Camera-type eye (tissue), 1 donor: ENCODE data around the gene MUS81. TPM values are rescaled to one million over a fixed set of nuclear protein-coding genes. Genes with fewer than 3 reads are reported as not detected.

Experiments
- total RNA-seq: library from RNA; depleted of rRNA; stranded (reverse); fragments of >200 nt; gene quantifications from one replicate; pipeline ENCODE4 v1.2.3, GENCODE V29; 2014

MUS81 gene
- total RNA-seq, result 42.3 TPM

GRCh38 chr11:65860278-65861164 is at the start of gene MUS81:
Gene MUS81 (plus strand): TSS chr11:65860433. CDS start chr11:65860754, 321 bp downstream.

GRCh38 chr11:65833297-65834030 is 26.8 kb upstream of the MUS81 start, which contains the start of gene SNX32:
Gene SNX32 (plus strand): TSS chr11:65833963. CDS start chr11:65834066, 103 bp downstream.

GRCh38 chr11:65857853-65858680 is 2.2 kb upstream of the MUS81 start, which contains the start of gene CFL1:
Gene CFL1 (minus strand): TSS chr11:65858180. CDS start chr11:65858099, 81 bp downstream.

GRCh38 chr11:65872586-65873317 is 12.5 kb downstream of the MUS81 start, which contains the start of gene EFEMP2:
Gene EFEMP2 (minus strand): TSS chr11:65872800. CDS start chr11:65872354, 446 bp downstream.

GRCh38 chr11:65879617-65880016 is 19.4 kb downstream of the MUS81 start, which contains the start of gene CTSW:
Gene CTSW (plus strand): TSS chr11:65879837. CDS start chr11:65879855, 18 bp downstream.

GRCh38 chr11:65888163-65888814 is 28.1 kb downstream of the MUS81 start, which contains the start of gene FIBP:
Gene FIBP (minus strand): TSS chr11:65888471. CDS start chr11:65888418, 53 bp downstream.

GRCh38 chr11:65890324-65891218 is 30.3 kb downstream of the MUS81 start, which contains the start of gene CCDC85B:
Gene CCDC85B (plus strand): TSS chr11:65890673. CDS start chr11:65890784, 111 bp downstream.

GRCh38 chr11:65900125-65900898 is 40.1 kb downstream of the MUS81 start, which contains the start of gene FOSL1:
Gene FOSL1 (minus strand): TSS chr11:65900388. CDS start chr11:65900339, 49 bp downstream.

Other genes starting within 250 kb of the MUS81 start
- gene MAP3K11, start 246.2 kb upstream of the MUS81 start, total RNA-seq, result 29.9 TPM
- gene PCNX3, start 244.7 kb upstream of the MUS81 start, total RNA-seq, result 19.2 TPM
- 16.2 TPM for gene SIPA1, start 222.3 kb upstream of the MUS81 start, total RNA-seq
- 24.5 TPM for gene RELA, start 197.5 kb upstream of the MUS81 start, total RNA-seq
- 58.7 TPM for gene KAT5, start 148.2 kb upstream of the MUS81 start, total RNA-seq
- 38.4 TPM for gene RNASEH2C, start 139.6 kb upstream of the MUS81 start, total RNA-seq
- 8.6 TPM for gene AP5B1, start 79.5 kb upstream of the MUS81 start, total RNA-seq
- gene OVOL1, start 73.4 kb upstream of the MUS81 start, total RNA-seq, result 0.49 TPM
- gene SNX32, start 26.5 kb upstream of the MUS81 start, total RNA-seq, result 3.1 TPM
- gene CFL1, start 2.3 kb upstream of the MUS81 start, total RNA-seq, result 451 TPM
- gene EFEMP2, start 12.4 kb downstream of the MUS81 start, total RNA-seq, result 65.5 TPM
- gene CTSW, start 19.4 kb downstream of the MUS81 start, total RNA-seq, result 0.77 TPM
- gene FIBP, start 28.0 kb downstream of the MUS81 start, total RNA-seq, result 67.0 TPM
- 21.2 TPM for gene CCDC85B, start 30.2 kb downstream of the MUS81 start, total RNA-seq
- not detected for gene FOSL1, start 40.0 kb downstream of the MUS81 start, total RNA-seq
- gene C11orf68, start 58.6 kb downstream of the MUS81 start, total RNA-seq, result 19.1 TPM
- 54.6 TPM for gene DRAP1, start 59.0 kb downstream of the MUS81 start, total RNA-seq
- gene TSGA10IP, start 85.0 kb downstream of the MUS81 start, total RNA-seq, result not detected
- gene SART1, start 101.3 kb downstream of the MUS81 start, total RNA-seq, result 55.1 TPM
- gene EIF1AD, start 141.7 kb downstream of the MUS81 start, total RNA-seq, result 34.6 TPM
- gene BANF1, start 142.1 kb downstream of the MUS81 start, total RNA-seq, result 17.2 TPM
- not detected for gene CST6, start 151.6 kb downstream of the MUS81 start, total RNA-seq
- not detected for gene CATSPER1, start 166.0 kb downstream of the MUS81 start, total RNA-seq
- 8.4 TPM for gene GAL3ST3, start 188.7 kb downstream of the MUS81 start, total RNA-seq
- gene SF3B2, start 191.9 kb downstream of the MUS81 start, total RNA-seq, result 125 TPM
- gene PACS1, start 209.8 kb downstream of the MUS81 start, total RNA-seq, result 49.3 TPM